VCaP (cell line): Measurements from ENCODE around the gene SKIC2.

Source experiments
- H3K27ac ChIP-seq: fragments of 450-650 bp; 2 replicates; pipeline ENCODE4 v1.5.1; 2017
- TF ChIP-seq, protein P1 (sequence below): fragments of 450-650 bp; conservative IDR thresholded peaks from 2 replicates; pipeline ENCODE4 v1.5.1; 2017; ENCODE audit warnings: mild to moderate bottlenecking, moderate library complexity

SKIC2 gene

DNA sequence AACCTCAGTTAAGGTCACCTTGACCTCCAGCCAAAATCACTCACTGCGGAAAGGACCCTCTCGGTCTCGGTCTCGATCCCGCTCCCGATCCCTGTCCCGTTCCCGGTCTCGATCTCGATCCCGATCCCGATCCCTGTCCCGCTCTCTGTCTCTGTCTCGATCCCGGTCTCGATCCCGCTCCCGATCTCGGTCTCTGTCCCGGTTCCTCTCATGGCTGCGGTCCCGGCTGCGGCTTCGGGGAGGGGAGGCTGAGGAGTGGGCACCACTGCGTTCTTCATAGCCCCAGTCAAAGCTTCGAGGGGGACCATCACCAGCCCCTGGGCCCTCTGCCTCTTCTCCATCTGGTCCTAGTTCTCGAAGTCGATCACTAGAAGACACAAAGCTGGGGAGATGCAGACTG, 4.5 kb upstream of the SKIC2 start:
- TF ChIP-seq, protein P1, sequence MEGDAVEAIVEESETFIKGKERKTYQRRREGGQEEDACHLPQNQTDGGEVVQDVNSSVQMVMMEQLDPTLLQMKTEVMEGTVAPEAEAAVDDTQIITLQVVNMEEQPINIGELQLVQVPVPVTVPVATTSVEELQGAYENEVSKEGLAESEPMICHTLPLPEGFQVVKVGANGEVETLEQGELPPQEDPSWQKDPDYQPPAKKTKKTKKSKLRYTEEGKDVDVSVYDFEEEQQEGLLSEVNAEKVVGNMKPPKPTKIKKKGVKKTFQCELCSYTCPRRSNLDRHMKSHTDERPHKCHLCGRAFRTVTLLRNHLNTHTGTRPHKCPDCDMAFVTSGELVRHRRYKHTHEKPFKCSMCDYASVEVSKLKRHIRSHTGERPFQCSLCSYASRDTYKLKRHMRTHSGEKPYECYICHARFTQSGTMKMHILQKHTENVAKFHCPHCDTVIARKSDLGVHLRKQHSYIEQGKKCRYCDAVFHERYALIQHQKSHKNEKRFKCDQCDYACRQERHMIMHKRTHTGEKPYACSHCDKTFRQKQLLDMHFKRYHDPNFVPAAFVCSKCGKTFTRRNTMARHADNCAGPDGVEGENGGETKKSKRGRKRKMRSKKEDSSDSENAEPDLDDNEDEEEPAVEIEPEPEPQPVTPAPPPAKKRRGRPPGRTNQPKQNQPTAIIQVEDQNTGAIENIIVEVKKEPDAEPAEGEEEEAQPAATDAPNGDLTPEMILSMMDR: no peak
- no peak overlapping the region for H3K27ac ChIP-seq

DNA sequence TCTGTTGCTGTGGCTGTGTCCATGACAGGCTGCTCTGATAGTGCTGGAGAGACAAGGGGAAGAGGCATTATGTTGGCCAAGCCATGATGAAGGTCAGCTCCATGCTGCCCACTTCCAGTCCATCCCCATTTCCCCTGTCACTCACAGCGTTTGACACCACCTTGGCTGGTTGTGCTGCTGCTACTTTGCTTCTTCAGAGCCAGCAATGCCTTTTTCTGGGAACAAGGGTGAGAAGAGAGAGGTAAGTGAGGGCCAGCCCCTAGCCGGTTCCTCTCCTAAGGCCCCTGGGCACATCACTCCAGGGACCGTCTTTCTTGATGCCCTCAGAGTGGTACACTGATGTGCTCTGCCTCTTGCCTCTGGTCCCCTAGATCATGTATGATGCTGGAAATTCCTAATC, 2.2 kb upstream of the SKIC2 start:
- H3K27ac ChIP-seq: no peak overlapping the region
- TF ChIP-seq, protein P1: no peak

DNA sequence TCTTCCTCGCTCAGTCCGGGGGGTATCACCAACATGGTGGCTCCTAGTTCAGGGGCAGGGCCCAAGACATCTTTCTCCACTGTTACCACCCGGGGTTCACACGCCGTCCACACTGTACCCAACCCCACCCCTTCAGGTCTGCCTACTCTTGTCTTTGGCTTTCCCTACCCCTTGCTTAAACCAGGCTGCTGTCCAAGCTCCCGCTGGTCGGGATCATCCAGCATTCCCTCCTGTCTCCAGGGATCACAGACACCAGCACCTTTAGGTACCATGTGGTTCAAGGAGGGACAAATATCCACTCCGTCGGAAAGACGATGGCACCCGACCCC, 599 bp upstream of the SKIC2 start:
- TF ChIP-seq, protein P1: no peak
- peak overlapping the region; percentile 73 for H3K27ac ChIP-seq

DNA sequence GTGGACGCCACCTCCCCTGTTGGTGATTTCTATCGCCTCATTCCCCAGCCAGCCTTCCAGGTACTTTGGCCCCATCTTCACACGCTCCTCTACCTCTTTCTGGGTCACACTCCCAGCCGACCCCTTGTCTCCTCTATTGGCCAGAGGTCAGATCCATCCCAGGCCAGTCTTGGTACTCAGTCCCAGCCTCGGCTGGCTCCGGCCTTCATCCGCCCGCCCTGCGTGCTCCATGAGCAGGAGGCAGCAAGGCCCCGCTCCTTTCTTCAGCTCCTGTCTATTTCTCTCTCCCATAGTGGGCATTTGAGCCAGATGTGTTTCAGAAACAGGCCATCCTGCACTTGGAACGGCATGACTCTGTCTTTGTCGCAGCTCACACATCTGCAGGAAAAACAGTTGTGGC, 2.6 kb downstream of the SKIC2 start:
- H3K27ac ChIP-seq: no peak overlapping the region
- TF ChIP-seq, protein P1: no peak

DNA sequence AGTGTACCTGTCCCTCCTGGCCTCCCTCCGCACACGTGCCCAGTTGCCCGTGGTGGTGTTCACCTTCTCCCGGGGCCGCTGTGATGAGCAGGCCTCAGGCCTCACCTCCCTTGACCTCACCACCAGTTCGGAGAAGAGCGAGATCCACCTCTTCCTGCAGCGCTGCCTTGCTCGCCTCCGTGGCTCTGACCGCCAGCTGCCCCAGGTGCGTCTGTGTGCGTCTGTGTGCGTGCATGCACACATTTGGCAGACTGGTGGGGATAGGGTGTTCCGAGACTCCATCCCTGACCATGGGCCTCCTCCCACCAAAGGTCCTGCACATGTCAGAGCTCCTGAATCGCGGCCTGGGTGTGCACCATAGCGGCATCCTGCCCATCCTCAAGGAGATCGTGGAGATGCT, 4.9 kb downstream of the SKIC2 start:
- no peak overlapping the region for H3K27ac ChIP-seq
- TF ChIP-seq, protein P1: no peak

DNA sequence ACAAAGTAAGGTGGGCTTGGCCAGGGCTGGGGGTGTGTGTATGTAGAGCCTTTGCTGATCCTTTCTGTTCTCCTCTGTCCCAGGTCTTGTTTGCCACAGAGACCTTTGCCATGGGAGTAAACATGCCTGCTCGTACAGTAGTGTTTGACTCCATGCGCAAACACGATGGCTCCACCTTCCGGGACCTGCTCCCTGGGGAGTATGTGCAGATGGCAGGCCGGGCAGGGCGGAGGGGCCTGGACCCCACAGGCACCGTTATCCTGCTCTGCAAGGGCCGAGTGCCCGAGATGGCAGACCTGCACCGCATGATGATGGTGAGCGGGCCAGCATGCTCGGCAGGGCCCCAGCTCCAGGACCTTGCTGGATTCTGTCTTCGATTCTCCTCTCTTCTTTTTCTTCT, 6.7 kb downstream of the SKIC2 start:
- TF ChIP-seq, protein P1: no peak
- H3K27ac ChIP-seq: no peak overlapping the region

DNA sequence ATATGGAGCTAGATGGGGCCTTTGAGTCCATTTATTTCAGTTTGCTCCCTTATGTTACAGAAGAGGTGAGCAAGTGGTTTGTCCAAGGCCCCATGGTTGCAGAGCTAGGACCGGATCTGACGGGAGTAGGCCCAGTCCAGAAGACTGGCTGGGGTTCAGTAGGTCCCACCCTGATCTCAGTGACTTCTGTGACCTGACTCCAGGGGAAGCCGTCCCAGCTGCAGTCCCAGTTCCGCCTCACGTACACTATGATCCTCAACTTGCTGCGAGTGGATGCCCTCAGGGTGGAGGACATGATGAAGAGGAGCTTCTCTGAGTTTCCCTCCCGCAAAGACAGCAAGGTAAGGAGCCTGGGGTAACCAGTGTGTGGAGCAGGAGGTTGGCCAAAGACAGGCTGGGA, 7.5 kb downstream of the SKIC2 start:
- TF ChIP-seq, protein P1: no peak
- H3K27ac ChIP-seq: no peak overlapping the region
